GM12892 (cell line): ENCODE results near the gene NCR2.

Source experiments
- POLR2A ChIP-seq: IDR thresholded peaks from 2 replicates; pipeline ENCODE4 v1.6.1; 2011; ENCODE audit warnings: low read depth, low read length, control low read depth
- POLR2AphosphoS5 ChIP-seq: IDR thresholded peaks from 2 replicates; pipeline ENCODE4 v1.6.1; 2011; ENCODE audit warnings: low read depth, low read length, control low read depth

DNA sequence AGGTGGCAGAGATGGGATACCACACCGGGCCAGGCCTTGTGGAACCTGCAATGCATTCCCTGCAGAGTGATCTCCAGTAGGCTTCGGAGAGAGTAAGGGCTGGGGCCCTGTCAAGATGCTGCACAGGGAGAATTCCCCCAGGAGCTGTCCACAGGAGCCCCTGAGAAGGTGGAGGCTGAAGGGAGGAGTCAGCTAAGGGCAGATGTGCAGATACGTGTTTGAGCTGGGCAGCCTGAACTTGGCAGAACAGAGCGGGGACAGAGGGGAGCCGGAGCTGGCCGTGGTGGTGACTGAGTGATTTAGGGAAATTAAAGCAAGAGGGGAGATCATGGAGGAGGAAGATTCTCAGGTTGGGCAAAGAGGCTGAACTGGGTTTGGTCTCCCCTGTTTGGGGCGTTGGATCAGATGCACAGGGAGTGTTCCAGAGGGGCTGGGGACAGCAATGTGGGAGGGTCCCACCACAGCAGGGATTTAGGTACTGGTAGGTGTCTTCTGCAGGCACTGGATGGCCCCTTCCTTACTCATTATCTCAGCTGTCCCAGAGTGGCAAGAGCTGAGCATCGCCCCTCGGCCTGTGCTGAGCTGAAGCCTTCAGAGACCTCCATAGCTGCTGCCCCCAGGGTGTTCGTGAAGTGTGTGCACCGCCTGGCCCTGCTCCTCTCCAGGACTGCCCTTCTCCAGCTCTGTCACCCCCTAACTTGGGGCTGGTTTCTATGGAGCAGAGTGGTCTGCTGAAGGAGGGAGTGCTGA, 3.8 kb upstream of the NCR2 start:
- TF ChIP-seq POLR2A (no peak), POLR2AphosphoS5 (no peak)
